Stimulated activated CD4-positive, alpha-beta T cell treated with anti-CD3 and anti-CD28 coated beads, Interleukin-4, amount 100 ng/mL, for 24 hours (primary cell): Measurements from ENCODE around the gene CPSF6.
"Not testable (repeated sequence)": the region's sequence is repeated elsewhere in the genome, so short reads cannot be mapped to it uniquely, and the experiment has no call there.

ENCODE experiments used
- DNase-seq: peaks from one replicate; pipeline ENCODE4 v3.0.0-alpha.2; 2020

CPSF6 gene

DNA sequence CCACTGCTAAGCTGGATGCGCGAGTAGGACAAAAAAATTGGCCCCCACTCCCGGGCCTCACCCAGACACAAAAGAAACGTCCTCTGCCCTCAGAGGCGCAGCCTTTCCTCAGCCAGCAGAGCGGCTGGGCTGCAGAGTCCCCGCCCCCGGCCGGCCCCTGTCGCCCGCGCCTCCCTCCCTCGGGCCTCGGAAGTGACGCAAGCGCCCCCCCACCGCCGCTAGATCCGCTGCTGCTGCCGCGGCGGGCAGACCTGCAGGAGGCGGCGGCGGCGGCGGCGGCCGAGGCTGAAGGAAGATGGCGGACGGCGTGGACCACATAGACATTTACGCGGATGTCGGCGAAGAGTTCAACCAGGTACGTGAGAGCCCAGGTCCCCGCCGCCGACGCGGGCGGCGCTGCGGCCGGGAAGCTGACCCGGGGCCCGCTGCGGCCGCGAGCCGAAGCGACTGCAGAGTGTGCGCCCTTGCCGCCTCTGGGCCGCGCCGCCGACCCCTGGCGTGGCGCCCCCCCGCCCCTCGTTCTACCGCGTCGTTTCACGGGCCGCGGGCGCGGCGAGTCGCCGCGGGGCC, at the start of gene CPSF6:
TSS of gene CPSF6 (plus strand) at position 218 of the 570 bp plus-strand sequence. CDS start at position 296, 78 bp downstream.
- peak; percentile 96 for DNase-seq

DNA sequence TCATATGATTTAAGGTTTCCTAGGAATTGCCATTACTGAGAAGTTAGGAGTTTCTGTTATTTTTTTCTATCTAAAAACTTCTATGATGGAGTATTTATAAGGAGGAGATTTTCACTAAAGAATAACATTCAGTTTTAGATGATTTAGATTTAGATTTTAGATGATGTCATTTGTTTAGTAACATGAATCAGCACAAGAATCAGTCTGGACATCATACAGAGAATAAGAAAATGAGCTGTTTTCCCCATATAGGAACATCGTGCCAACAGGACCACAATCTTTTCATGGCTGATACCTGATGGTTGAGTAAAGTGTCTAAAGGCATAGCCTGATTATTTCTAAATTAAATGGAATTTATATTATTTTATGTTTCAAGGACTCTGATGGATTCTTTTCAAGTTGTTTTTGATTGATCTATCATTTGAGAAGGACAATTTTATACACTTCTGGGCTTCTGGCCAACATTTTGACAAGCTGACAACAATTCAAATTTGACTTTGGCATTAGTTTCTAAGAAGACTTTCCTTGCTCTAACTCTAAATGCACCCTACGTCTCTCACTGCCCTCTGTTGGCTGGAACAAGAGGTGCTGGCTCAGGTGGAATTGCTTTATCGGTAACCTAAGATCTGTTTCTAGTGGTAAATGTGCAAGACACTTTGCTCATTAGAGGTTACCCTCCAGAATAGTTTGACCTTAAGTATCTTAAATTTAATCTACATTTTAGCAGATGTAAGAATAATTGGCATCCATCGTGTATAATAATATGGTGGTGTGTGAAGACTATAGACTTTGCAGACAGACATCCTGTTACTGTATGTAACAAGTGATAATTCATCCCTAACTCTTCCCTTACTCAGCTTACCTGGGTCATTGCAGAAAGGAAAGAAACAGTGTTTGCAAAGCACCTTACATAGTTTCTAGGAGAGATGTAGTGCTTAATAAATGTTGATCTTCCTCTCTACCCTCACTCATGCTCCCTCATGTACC, 42.8 kb upstream of the CPSF6 start:
- DNase-seq = no peak

DNA sequence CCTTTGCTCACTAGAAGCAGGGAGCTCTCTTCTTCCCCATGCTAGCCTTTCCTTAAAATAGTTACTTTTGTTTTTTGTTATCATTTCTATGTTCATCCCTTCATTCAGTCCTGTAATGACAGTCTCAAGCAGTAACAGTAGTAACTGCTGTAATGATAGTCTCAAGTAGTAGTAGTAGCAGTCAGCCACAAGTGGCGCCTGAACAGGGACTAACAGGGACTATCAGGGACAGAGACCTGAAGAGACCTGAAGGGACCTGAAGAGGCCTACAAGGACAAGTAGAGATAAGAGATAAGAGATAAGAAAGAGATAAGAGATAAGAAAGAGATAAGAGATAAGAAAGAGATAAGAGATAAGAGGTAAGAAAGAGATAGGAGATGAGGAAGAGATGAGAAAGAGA, 39.4 kb upstream of the CPSF6 start:
- DNase-seq = not testable (repeated sequence)

DNA sequence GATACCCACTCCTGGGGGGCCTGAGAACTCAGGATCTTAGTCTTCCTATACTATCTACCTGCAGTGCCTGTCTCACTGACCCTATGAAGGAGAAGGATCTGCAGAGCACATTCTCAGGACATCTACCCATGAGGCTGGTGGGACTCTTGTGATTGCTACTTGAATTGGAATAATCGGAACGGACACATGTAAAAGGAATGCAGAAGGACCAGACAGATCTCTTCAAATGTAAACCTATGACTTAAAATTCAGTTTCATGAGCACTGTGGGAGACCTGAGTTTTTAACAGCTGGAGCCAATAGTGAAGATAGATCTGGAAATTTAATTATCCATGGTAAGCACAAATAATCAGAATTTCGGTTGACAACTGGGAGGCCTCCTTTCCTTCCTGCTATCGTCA, 35.2 kb upstream of the CPSF6 start:
- no peak for DNase-seq

- DNase-seq = no peak
Observed at GRCh38 chr12:69210661-69211060, 28.7 kb upstream of the CPSF6 start.

DNA sequence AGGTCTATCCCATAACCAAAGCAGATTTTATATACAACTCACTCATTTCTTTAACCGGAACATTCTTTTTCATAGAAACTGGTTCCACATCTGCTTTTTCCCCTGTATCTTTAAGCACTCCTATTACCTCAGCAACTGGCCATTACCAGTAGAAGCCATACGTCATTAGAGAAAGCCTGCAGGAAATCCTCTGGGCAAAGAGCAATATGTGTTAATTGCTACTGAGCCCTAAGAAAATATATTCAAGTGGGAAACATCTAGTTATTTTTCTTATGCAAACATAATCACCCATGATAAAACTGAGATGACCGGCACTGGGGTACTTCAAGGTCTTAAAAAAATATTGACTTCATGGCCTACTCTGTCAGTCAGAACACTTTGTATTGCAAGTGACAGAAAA, 28.2 kb upstream of the CPSF6 start:
- no peak for DNase-seq

GRCh38 chr12:69214169-69214568, 25.2 kb upstream of the CPSF6 start:
- no peak for DNase-seq

DNA sequence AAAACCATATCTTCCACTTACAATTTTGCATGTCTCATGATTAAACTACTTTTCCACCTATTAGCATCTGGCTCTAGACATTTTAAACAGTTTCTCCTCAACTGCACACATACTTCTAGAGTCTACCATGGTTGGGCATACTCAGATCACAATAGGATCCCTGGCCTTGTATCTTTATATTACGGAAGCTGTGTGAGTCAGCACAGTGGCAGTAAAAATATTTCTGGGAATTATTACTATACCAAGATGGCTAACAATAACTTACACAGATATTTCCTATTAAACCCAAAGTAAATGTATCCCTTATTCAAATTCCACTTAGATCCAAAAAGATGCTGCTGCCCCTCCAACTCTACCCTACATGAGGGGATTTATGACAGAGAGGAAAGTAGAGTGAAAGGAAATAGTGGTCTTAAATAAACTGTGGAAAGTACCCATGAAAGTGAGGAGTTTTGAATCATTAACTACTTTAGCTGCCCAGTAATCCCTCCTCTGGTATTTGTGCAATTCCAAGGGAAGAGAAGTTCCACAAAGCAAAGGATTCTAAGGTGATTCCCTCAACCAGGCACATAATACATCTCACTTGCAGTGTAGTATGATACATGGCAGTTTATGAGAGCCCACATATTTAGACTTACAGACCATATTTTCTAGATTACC, 14.0 kb upstream of the CPSF6 start:
- no peak for DNase-seq

DNA sequence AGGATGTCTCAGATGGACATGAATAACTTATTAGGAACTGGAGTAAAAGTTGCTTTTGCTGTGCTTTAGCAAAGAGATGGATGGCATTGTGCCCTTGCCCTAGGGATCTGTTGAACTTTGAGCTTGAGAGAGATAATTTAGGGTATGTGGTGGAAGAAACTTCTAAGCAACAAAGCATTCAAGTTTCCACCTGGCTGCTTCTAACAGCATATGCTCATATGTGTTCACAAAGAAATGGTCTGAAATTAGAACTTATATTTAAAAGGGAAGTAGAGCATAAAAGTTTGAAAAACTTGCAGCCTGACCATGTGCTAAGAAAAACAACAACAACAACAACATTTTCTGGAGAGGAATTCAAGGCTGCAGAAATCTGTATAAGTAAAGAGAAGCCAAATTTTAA, 7.9 kb upstream of the CPSF6 start:
- DNase-seq = no peak

- no peak for DNase-seq
Observed at GRCh38 chr12:69238589-69239351, 599 bp upstream of the CPSF6 start.

- DNase-seq = peak; percentile 42
Observed at GRCh38 chr12:69239922-69240630, 707 bp downstream of the CPSF6 start.

- peak; percentile 40 for DNase-seq
Observed at GRCh38 chr12:69240631-69240995, 1.2 kb downstream of the CPSF6 start.

GRCh38 chr12:69241438-69242092, 2.2 kb downstream of the CPSF6 start:
- no peak for DNase-seq

DNA sequence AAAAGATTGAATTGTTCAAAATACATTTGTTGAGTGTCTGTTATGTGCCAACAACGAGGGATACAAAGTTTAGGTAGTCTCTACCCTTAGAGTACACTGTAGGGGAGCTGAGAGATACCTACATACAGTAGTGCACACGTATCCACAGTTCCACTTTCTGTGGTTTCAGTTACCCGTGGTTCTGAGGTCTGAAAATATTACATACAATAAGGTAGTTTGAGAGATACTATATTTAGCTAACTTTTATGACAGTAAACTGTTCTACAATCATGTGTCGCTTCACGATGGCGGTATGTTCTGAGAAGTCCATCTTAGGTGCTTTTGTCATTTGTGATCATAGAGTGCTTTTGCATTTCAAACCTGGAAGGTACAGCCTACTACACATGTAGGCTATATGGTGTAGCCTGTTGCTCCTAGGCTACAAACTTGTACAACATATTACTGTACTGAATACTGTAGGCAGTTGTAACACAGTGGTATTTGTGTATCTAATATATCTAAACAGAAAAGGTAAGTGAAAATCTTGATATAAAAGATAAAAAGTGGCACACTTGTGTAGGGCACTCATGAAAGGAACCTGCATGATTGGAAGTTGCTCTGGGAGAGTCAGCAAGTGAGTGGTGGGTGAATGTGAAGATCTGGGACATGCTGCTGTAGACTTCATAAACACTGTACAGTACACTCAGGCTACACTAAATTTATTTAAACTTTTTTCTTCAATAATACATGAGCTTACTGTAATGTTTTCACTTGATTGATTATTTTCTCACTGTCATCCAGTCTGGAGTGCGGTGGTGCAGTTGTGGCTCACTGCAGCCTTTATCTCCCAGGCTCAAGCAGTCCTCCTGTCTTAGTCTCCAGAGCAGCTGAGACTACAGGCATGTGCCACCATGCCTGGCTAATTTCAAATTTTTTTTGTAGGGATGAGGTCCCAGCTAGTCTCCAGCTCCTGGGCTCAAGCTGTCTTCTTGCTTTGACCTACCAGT, 4.0 kb downstream of the CPSF6 start:
- no peak for DNase-seq

DNA sequence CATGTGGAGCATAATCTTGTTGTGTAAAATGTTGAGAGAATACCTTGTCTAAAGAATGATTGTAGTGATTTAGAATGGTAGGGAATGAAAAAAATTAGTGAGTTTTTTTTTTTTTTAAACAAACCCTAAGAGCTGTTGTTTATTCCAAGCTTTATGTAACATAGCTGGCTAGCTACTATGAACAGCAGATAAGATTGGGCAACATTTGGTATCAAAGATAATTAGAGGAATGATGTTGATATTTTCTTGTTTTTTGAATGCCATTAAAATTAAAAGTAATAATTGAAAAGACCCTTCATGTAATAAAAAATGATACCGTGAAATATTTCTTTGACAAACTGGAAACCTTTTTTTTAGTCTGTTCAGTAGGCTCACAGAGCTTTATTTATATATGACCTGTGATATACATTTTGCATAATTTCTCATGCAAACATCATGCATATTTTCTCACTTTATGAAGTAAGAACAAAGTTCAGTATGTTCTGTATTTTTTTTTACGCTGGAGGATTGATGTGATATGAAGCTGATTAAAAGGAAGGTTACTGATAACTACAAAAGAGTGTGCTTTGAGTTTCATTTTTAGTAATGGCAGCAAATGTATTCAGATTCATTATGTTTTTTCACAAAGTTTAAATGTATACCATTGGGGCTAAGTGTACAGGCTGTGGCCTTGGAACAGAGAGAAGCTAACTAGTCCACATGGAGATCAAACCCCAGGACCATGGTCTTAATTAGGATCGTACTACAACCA, 8.1 kb downstream of the CPSF6 start:
- DNase-seq = no peak

DNA sequence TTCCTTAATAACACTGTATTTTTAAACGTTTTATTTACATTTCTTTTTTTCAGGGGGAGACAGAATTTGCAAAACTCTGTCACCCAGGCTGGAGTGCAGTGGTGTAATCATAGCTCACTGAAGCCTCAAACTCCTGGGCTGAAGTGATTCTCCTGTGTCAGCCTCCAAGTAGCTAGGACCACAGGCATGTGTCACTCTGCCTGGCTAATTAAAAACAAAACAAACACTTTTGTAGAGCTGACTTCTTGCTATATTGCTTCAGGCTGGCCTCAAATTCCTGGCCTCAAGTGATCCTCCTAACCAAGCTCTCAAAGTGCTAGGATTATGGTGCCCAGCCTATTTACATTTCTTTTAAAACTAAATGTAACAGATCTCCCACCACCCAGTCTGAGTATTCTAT, 12.7 kb downstream of the CPSF6 start:
- no peak for DNase-seq

DNA sequence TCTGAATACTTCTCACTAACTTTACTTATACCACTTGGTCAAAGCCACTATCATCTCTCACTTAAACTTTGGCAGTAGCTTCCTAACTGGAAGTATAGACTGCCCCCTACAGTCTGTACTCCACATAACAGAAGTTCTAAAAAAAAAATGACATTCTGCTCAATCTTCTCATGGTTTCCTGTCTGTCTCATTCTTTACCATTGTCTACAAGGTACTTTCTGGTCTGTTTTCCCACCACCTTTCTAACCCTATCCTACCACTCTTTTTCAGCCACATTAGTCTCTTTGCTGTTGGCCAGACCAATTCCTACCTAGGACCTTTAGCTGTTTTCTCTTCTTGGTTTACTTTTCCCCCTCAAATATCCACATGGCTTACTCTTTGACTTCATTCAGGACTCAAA, 14.7 kb downstream of the CPSF6 start:
- no peak for DNase-seq

DNA sequence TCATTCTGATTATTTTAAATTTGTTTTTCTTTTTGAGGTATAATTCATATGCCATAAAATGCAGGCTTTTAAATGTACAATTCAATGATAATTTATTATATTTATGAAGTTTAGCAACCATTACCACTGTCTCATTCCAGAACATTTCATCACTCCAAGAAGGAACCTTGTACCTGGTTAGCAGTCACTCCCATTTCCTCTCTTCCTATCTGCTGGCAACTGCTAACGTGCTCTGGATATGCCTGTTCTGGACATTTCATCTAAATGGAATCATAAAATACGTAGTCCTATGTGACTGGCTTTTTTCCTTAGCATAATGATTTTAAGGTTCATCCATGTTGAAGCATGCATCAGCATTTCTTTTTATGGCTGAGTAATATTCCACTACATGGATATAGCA, 15.5 kb downstream of the CPSF6 start:
- DNase-seq = no peak

- no peak for DNase-seq
Observed at GRCh38 chr12:69258655-69259054, 19.3 kb downstream of the CPSF6 start.
